ENCODE data around the gene CTIF.

CTIF gene

DNA sequence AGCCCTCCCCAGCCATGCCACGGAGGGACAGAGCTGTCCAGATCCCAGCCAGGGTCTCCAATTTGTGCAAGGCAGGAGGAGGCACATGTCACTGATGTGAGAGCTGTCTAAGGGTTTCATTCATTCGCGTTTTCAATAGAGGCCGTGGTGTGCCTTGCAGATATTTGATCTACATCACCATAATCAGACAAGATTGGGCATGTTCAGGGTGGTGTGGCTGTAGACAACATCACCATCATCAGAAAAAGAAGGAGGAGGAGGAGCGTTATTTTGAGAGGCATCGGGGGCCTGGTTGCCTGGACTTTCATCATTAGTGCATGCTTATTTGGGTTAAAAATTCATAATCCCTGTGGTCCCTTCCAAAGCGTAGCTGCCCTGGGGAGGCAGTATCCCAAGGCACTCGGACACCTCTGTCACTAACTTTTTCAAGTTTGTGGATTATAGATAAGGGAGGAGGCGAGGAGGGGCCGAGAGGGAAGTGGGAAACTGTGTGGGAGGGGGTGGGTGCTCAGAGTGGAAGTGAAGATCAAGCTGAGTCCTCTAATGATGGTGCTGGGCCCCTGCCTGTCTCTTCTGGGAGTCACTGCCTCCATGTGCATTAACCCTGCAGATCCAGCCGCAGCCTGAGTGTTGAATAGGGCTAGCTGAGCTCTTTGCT lies 194.1 kb downstream of the CTIF start:
- Histone ChIP-seq H3K27me3 (ENCODE audit: control insufficient read depth, insufficient read depth, low read length) (no peaks in the 10 kb centered on the region), H3K4me3 (ENCODE audit: low read depth, low read length) (no peak overlapping the region), H3K36me3 (ENCODE audit: control insufficient read depth, insufficient read depth, low read length) (no peaks in the 10 kb centered on the region), H3K9me3 (ENCODE audit: control insufficient read depth, low read length) (no peaks in the 10 kb centered on the region), H3K79me2 (no peaks in the 10 kb centered on the region), H3K4me2 (ENCODE audit: low read length) (no peak overlapping the region), H3K9ac (no peak overlapping the region), H3K4me1 (no peaks in the 10 kb centered on the region), H3K27ac (no peak overlapping the region), H2AFZ (no peak overlapping the region)
- TF ChIP-seq CTCF (IDR thresholded peaks at IDR 0.05), result no peak

GRCh38 chr18:48733643-48734253 lies 194.9 kb downstream of the CTIF start:
- TF ChIP-seq CTCF (IDR thresholded peaks at IDR 0.05), result no peak
- no peak overlapping the region for H2AFZ ChIP-seq
- no peak overlapping the region for H3K9ac ChIP-seq
- no peaks in the 10 kb centered on the region for H3K9me3 ChIP-seq (ENCODE audit: control insufficient read depth, low read length)
- no peak overlapping the region for H3K27ac ChIP-seq
- H3K4me3 ChIP-seq (ENCODE audit: low read depth, low read length), result no peak overlapping the region
- no peaks in the 10 kb centered on the region for H3K4me1 ChIP-seq
- no peaks in the 10 kb centered on the region for H3K36me3 ChIP-seq (ENCODE audit: control insufficient read depth, insufficient read depth, low read length)
- H3K79me2 ChIP-seq, result no peaks in the 10 kb centered on the region
- H3K27me3 ChIP-seq (ENCODE audit: control insufficient read depth, insufficient read depth, low read length), result no peaks in the 10 kb centered on the region
- no peak overlapping the region for H3K4me2 ChIP-seq (ENCODE audit: low read length)

DNA sequence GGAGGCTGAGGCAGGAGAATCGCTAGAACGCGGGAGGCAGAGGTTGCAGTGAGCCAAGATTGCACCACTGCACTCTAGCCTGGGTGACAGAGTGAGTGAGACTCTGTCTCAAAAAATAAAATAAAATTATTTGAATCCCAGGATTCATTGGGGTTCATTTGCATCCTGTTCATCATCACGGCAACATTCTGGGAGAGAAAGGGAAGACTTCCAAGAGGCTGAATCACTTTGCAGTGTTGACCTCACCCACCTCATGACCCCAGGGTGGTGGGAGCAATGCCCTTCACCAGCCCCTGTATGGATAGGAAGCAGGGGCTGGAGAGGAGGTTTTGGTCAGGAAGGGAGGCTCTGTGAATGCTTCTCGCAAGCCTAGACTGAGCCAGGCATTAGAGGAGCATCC lies 195.6 kb downstream of the CTIF start:
- no peak for TF ChIP-seq CTCF (IDR thresholded peaks at IDR 0.05)
- Histone ChIP-seq H3K4me3 (ENCODE audit: low read depth, low read length) (no peak overlapping the region), H3K27me3 (ENCODE audit: control insufficient read depth, insufficient read depth, low read length) (no peaks in the 10 kb centered on the region), H3K36me3 (ENCODE audit: control insufficient read depth, insufficient read depth, low read length) (no peaks in the 10 kb centered on the region), H3K4me2 (ENCODE audit: low read length) (no peak overlapping the region), H3K9me3 (ENCODE audit: control insufficient read depth, low read length) (no peaks in the 10 kb centered on the region), H3K79me2 (no peaks in the 10 kb centered on the region), H2AFZ (no peak overlapping the region), H3K27ac (no peak overlapping the region), H3K4me1 (no peaks in the 10 kb centered on the region), H3K9ac (no peak overlapping the region)

- no peaks in the 10 kb centered on the region for H3K4me1 ChIP-seq
- H3K4me2 ChIP-seq (ENCODE audit: low read length), result no peak overlapping the region
- no peak overlapping the region for H3K4me3 ChIP-seq (ENCODE audit: low read depth, low read length)
- H3K36me3 ChIP-seq (ENCODE audit: control insufficient read depth, insufficient read depth, low read length), result no peaks in the 10 kb centered on the region
- H3K27ac ChIP-seq, result no peak overlapping the region
- no peaks in the 10 kb centered on the region for H3K79me2 ChIP-seq
- no peaks in the 10 kb centered on the region for H3K27me3 ChIP-seq (ENCODE audit: control insufficient read depth, insufficient read depth, low read length)
- H2AFZ ChIP-seq, result no peak overlapping the region
- TF ChIP-seq CTCF (IDR thresholded peaks at IDR 0.05), result no peak
- no peak overlapping the region for H3K9ac ChIP-seq
- H3K9me3 ChIP-seq (ENCODE audit: control insufficient read depth, low read length), result no peaks in the 10 kb centered on the region
Measured at GRCh38 chr18:48735080-48735676, 196.3 kb downstream of the CTIF start.
